ENCODE results near the gene LCN1. TPM values are rescaled to one million over a fixed set of nuclear protein-coding genes. Genes with fewer than 3 reads are reported as not detected.

The LCN1 gene
- polyA plus RNA-seq, 4 donors: not detected

- no peak for DNase-seq (ENCODE audit: low read depth in 4 of 4, low spot score in 3 of 4)
Observed at GRCh38 chr9:135488013-135488330, 33.3 kb upstream of the LCN1 start.

GRCh38 chr9:135488527-135488926 lies 32.7 kb upstream of the LCN1 start:
- no peak for DNase-seq (ENCODE audit: low read depth in 4 of 4, low spot score in 3 of 4)

- DNase-seq (ENCODE audit: low read depth in 4 of 4, low spot score in 3 of 4): no peak
Observed at GRCh38 chr9:135489188-135489906, 31.9 kb upstream of the LCN1 start.

- DNase-seq (ENCODE audit: low read depth in 4 of 4, low spot score in 3 of 4): no peak
Observed at GRCh38 chr9:135490166-135490870, 30.9 kb upstream of the LCN1 start.

- DNase-seq (ENCODE audit: low read depth in 4 of 4, low spot score in 3 of 4): no peak
Observed at GRCh38 chr9:135490980-135491464, 30.2 kb upstream of the LCN1 start.

- DNase-seq (ENCODE audit: low read depth in 4 of 4, low spot score in 3 of 4): no peak
Observed at GRCh38 chr9:135491764-135492163, 29.5 kb upstream of the LCN1 start.

- DNase-seq (ENCODE audit: low read depth in 4 of 4, low spot score in 3 of 4): no peak
Observed at GRCh38 chr9:135492886-135493669, 28.2 kb upstream of the LCN1 start.

GRCh38 chr9:135494791-135495559 lies 26.3 kb upstream of the LCN1 start:
- no peak for DNase-seq (ENCODE audit: low read depth in 4 of 4, low spot score in 3 of 4)

- no peak for DNase-seq (ENCODE audit: low read depth in 4 of 4, low spot score in 3 of 4)
Observed at GRCh38 chr9:135498381-135499126, 22.7 kb upstream of the LCN1 start.

- DNase-seq (ENCODE audit: low read depth in 4 of 4, low spot score in 3 of 4): peak in 3 of 4 donors; percentile 80 to 83 (median 82)
Observed at GRCh38 chr9:135499326-135500070, 21.7 kb upstream of the LCN1 start.

GRCh38 chr9:135500071-135500524 lies 21.1 kb upstream of the LCN1 start:
- DNase-seq (ENCODE audit: low read depth in 4 of 4, low spot score in 3 of 4): no peak

- peak in 3 of 4 donors; percentile 74 to 83 (median 81) for DNase-seq (ENCODE audit: low read depth in 4 of 4, low spot score in 3 of 4)
Observed at GRCh38 chr9:135500525-135501260, 20.5 kb upstream of the LCN1 start, which contains the start of gene MRPS2. Gene MRPS2 (plus strand): TSS chr9:135500682. CDS start chr9:135500711, 29 bp downstream.

- DNase-seq (ENCODE audit: low read depth in 4 of 4, low spot score in 3 of 4): no peak
Observed at GRCh38 chr9:135501261-135502167, 19.7 kb upstream of the LCN1 start.

- no peak for DNase-seq (ENCODE audit: low read depth in 4 of 4, low spot score in 3 of 4)
Observed at GRCh38 chr9:135502168-135502872, 18.9 kb upstream of the LCN1 start.

- DNase-seq (ENCODE audit: low read depth in 4 of 4, low spot score in 3 of 4): no peak
Observed at GRCh38 chr9:135502873-135503321, 18.3 kb upstream of the LCN1 start.
